ENCODE data around the gene PRKCH. TPM values are rescaled to one million over a fixed set of nuclear protein-coding genes. Genes with fewer than 3 reads are reported as not detected.

The PRKCH gene
- total RNA-seq, 1 donor = 3.3 TPM

- no peaks in the 10 kb centered on the region for H3K36me3 ChIP-seq (ENCODE audit: insufficient read depth, low read length)
- H2AFZ ChIP-seq (ENCODE audit: low read length) = no peak overlapping the region
- no peaks in the 10 kb centered on the region for H3K79me2 ChIP-seq (ENCODE audit: insufficient read depth, low read length)
- DNase-seq (ENCODE audit: insufficient read length, low spot score, missing footprints) = no peak
- H3K4me1 ChIP-seq (ENCODE audit: insufficient read depth, low read length) = no peaks in the 10 kb centered on the region
- H3K27me3 ChIP-seq (ENCODE audit: insufficient read depth, low read length) = peaks cover 7% of the 10 kb centered on the region
- no peak overlapping the region for H3K27ac ChIP-seq (ENCODE audit: low read depth, low read length)
- H3K4me3 ChIP-seq (ENCODE audit: insufficient read depth, low read length) = no peak overlapping the region
- H3K4me2 ChIP-seq (ENCODE audit: insufficient read depth, low read length) = no peak overlapping the region
- TF ChIP-seq CTCF (IDR thresholded peaks at IDR 0.05; ENCODE audit: extremely low read depth, low read depth, low read length) = no peak
- no peaks in the 10 kb centered on the region for H4K20me1 ChIP-seq (ENCODE audit: insufficient read depth, low read length)
- no peaks in the 10 kb centered on the region for H3K9me3 ChIP-seq (ENCODE audit: low read depth, low read length)
Observed at GRCh38 chr14:61337893-61338292, 16.5 kb downstream of the PRKCH start.

GRCh38 chr14:61338457-61338856 lies 17.1 kb downstream of the PRKCH start:
- no peak overlapping the region for H2AFZ ChIP-seq (ENCODE audit: low read length)
- peaks cover 7% of the 10 kb centered on the region for H3K27me3 ChIP-seq (ENCODE audit: insufficient read depth, low read length)
- H3K27ac ChIP-seq (ENCODE audit: low read depth, low read length) = no peak overlapping the region
- H3K4me1 ChIP-seq (ENCODE audit: insufficient read depth, low read length) = no peaks in the 10 kb centered on the region
- H3K36me3 ChIP-seq (ENCODE audit: insufficient read depth, low read length) = no peaks in the 10 kb centered on the region
- no peaks in the 10 kb centered on the region for H4K20me1 ChIP-seq (ENCODE audit: insufficient read depth, low read length)
- no peak overlapping the region for H3K4me3 ChIP-seq (ENCODE audit: insufficient read depth, low read length)
- H3K9me3 ChIP-seq (ENCODE audit: low read depth, low read length) = no peaks in the 10 kb centered on the region
- DNase-seq (ENCODE audit: insufficient read length, low spot score, missing footprints) = no peak
- H3K4me2 ChIP-seq (ENCODE audit: insufficient read depth, low read length) = no peak overlapping the region
- no peaks in the 10 kb centered on the region for H3K79me2 ChIP-seq (ENCODE audit: insufficient read depth, low read length)
- no peak for TF ChIP-seq CTCF (IDR thresholded peaks at IDR 0.05; ENCODE audit: extremely low read depth, low read depth, low read length)

GRCh38 chr14:61341275-61342206 lies 20.2 kb downstream of the PRKCH start:
- Histone ChIP-seq H3K9me3 (ENCODE audit: low read depth, low read length) (no peaks in the 10 kb centered on the region), H3K36me3 (ENCODE audit: insufficient read depth, low read length) (no peaks in the 10 kb centered on the region), H2AFZ (ENCODE audit: low read length) (no peak overlapping the region), H3K79me2 (ENCODE audit: insufficient read depth, low read length) (no peaks in the 10 kb centered on the region), H3K4me3 (ENCODE audit: insufficient read depth, low read length) (no peak overlapping the region), H4K20me1 (ENCODE audit: insufficient read depth, low read length) (no peaks in the 10 kb centered on the region), H3K27ac (ENCODE audit: low read depth, low read length) (no peak overlapping the region), H3K4me2 (ENCODE audit: insufficient read depth, low read length) (no peak overlapping the region), H3K27me3 (ENCODE audit: insufficient read depth, low read length) (peaks cover 3% of the 10 kb centered on the region), H3K4me1 (ENCODE audit: insufficient read depth, low read length) (no peaks in the 10 kb centered on the region)
- no peak for TF ChIP-seq CTCF (IDR thresholded peaks at IDR 0.05; ENCODE audit: extremely low read depth, low read depth, low read length)
- DNase-seq (ENCODE audit: insufficient read length, low spot score, missing footprints) = no peak

- H3K4me3 ChIP-seq (ENCODE audit: insufficient read depth, low read length) = no peak overlapping the region
- TF ChIP-seq CTCF (IDR thresholded peaks at IDR 0.05; ENCODE audit: extremely low read depth, low read depth, low read length) = no peak
- no peak for DNase-seq (ENCODE audit: insufficient read length, low spot score, missing footprints)
- no peak overlapping the region for H3K4me2 ChIP-seq (ENCODE audit: insufficient read depth, low read length)
- H4K20me1 ChIP-seq (ENCODE audit: insufficient read depth, low read length) = no peaks in the 10 kb centered on the region
- H3K9me3 ChIP-seq (ENCODE audit: low read depth, low read length) = no peaks in the 10 kb centered on the region
- H3K27me3 ChIP-seq (ENCODE audit: insufficient read depth, low read length) = peaks cover 3% of the 10 kb centered on the region
- H3K27ac ChIP-seq (ENCODE audit: low read depth, low read length) = no peak overlapping the region
- H3K36me3 ChIP-seq (ENCODE audit: insufficient read depth, low read length) = no peaks in the 10 kb centered on the region
- H3K79me2 ChIP-seq (ENCODE audit: insufficient read depth, low read length) = no peaks in the 10 kb centered on the region
- H2AFZ ChIP-seq (ENCODE audit: low read length) = no peak overlapping the region
- no peaks in the 10 kb centered on the region for H3K4me1 ChIP-seq (ENCODE audit: insufficient read depth, low read length)
Observed at GRCh38 chr14:61342486-61342885, 21.1 kb downstream of the PRKCH start.
